AG04450 (cell line): ENCODE measurements around the gene ZNF804B. TPM values are rescaled to one million over a fixed set of nuclear protein-coding genes. Genes with fewer than 3 reads are reported as not detected.

ENCODE experiments used
- CTCF ChIA-PET: fragments of 300-600, 350-600 bp; formaldehyde crosslinking; extraction: SDS; loops from one replicate; lab custom pipeline; 2022; ENCODE audit warnings: antibody characterized with exemption, inconsistent platforms; lab: Charles Lee
- POLR2A ChIA-PET: fragments of 350-600 bp; formaldehyde crosslinking; extraction: SDS; loops from one replicate; lab custom pipeline; 2021; ENCODE audit warnings: antibody characterized with exemption, inconsistent platforms; lab: Yijun Ruan, JAX
- DNase-seq: peaks from one replicate; pipeline ENCODE4 v3.0.0-alpha.2; 2011; ENCODE audit warnings: low read depth, low spot score
- H3K27ac ChIP-seq: one replicate; pipeline ENCODE4 v1.5.1; 2012; ENCODE audit warnings: low read depth, low read length, control low read depth
- H3K27me3 ChIP-seq: one replicate; pipeline ENCODE4 v1.6.0; 2012; ENCODE audit warnings: low read length; ENCODE audit not compliant: control insufficient read depth, insufficient read depth
- H3K4me3 ChIP-seq: 2 replicates; pipeline ENCODE4 v1.5.1; 2011; ENCODE audit warnings: mild to moderate bottlenecking, low read depth, low read length, control low read depth
- H3K9me3 ChIP-seq: 2 replicates; pipeline ENCODE4 v1.5.1; 2012; ENCODE audit warnings: low read length; ENCODE audit not compliant: control insufficient read depth, insufficient read depth
- polyA plus RNA-seq: library from polyadenylated mRNA; depleted of rRNA; stranded (reverse); fragments of >200 nt; gene quantifications from 2 replicates; pipeline ENCODE4 v1.2.3, GENCODE V29; 2011
- TF ChIP-seq, protein P1 (sequence below): IDR thresholded peaks from 2 replicates; pipeline ENCODE4 v1.5.1; 2011; ENCODE audit warnings: low read depth, low read length, control low read depth, inconsistent platforms

The ZNF804B gene
- polyA plus RNA-seq, 1 experiment: not detected

- no peak overlapping the region for H3K27ac ChIP-seq
- H3K4me3 ChIP-seq: no peak overlapping the region
- TF ChIP-seq, protein P1, sequence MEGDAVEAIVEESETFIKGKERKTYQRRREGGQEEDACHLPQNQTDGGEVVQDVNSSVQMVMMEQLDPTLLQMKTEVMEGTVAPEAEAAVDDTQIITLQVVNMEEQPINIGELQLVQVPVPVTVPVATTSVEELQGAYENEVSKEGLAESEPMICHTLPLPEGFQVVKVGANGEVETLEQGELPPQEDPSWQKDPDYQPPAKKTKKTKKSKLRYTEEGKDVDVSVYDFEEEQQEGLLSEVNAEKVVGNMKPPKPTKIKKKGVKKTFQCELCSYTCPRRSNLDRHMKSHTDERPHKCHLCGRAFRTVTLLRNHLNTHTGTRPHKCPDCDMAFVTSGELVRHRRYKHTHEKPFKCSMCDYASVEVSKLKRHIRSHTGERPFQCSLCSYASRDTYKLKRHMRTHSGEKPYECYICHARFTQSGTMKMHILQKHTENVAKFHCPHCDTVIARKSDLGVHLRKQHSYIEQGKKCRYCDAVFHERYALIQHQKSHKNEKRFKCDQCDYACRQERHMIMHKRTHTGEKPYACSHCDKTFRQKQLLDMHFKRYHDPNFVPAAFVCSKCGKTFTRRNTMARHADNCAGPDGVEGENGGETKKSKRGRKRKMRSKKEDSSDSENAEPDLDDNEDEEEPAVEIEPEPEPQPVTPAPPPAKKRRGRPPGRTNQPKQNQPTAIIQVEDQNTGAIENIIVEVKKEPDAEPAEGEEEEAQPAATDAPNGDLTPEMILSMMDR: no peak
- H3K27me3 ChIP-seq: no peaks in the 10 kb centered on the region
- peaks cover 3% of the 10 kb centered on the region; the same call in 1 of the 2 replicates for H3K9me3 ChIP-seq
- CTCF ChIA-PET: no interaction called here
- POLR2A ChIA-PET: no interaction called here
- DNase-seq: no peak
These were observed 66.7 kb downstream of the ZNF804B start for GRCh38 chr7:88826222-88826621.

- no peak for DNase-seq
- POLR2A ChIA-PET: no interaction called here
- no peaks in the 10 kb centered on the region for H3K27me3 ChIP-seq
- no peak overlapping the region for H3K27ac ChIP-seq
- no peaks in the 10 kb centered on the region for H3K9me3 ChIP-seq
- TF ChIP-seq, protein P1: no peak
- CTCF ChIA-PET: interaction anchor here (1.0 kb wide), 1 partner anchor 592 kb away, joined by 4 read pairs; no protein-coding TSS in a partner anchor
- no peak overlapping the region for H3K4me3 ChIP-seq
These were observed 75.7 kb downstream of the ZNF804B start for GRCh38 chr7:88835147-88835728.

DNA sequence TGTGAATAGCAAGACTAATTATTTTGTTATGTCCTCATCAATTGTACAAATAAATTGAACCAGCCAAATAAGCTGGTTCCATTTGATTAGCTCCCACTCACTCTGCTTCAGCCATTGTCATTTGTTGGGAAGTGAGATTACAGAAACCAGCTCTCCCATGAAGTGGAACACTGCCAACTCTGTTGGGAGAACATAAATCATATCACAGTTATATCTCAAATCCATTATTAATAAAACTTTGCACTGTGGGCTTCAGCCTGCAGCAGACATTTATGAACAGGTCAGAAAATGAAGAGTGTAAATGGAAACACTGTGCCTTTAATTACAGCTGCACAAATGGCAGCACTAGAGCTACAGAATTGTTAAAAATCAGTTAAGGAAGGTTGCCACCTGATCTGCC, 82.7 kb downstream of the ZNF804B start:
- TF ChIP-seq, protein P1: no peak
- Histone ChIP-seq H3K4me3 (no peak overlapping the region), H3K27ac (no peak overlapping the region), H3K27me3 (no peaks in the 10 kb centered on the region), H3K9me3 (peaks cover 7% of the 10 kb centered on the region)
- ChIA-PET POLR2A (no interaction called here), CTCF (no interaction called here)
- no peak for DNase-seq

GRCh38 chr7:88845091-88845490, 85.6 kb downstream of the ZNF804B start:
- DNase-seq: no peak
- Histone ChIP-seq H3K9me3 (peaks cover 7% of the 10 kb centered on the region), H3K4me3 (no peak overlapping the region), H3K27ac (no peak overlapping the region), H3K27me3 (no peaks in the 10 kb centered on the region)
- POLR2A ChIA-PET: no interaction called here
- CTCF ChIA-PET: no interaction called here
- TF ChIP-seq, protein P1: no peak

DNA sequence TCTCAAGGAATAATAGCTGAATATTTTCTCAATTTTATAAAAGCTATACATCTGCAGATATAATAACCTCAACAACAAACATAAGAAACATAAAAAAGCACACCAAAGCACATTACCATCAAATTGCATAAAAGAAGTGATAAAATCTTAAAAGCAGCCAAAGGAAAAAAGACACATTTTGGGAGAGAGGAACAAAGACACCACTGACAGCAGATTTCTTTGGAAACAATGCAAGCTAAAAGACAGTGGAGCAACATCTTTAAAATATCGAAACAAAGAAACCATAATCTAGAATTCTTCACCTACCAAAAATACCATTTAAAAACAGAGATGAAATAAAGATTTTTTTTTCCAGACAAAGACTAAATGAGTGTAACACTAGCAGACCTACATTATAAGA, 91.7 kb downstream of the ZNF804B start:
- TF ChIP-seq, protein P1: no peak
- no peak overlapping the region for H3K4me3 ChIP-seq
- H3K27me3 ChIP-seq: no peaks in the 10 kb centered on the region
- ChIA-PET POLR2A (no interaction called here), CTCF (no interaction called here)
- peaks cover 2% of the 10 kb centered on the region; the same call in 1 of the 2 replicates for H3K9me3 ChIP-seq
- no peak for DNase-seq
- H3K27ac ChIP-seq: no peak overlapping the region
